DOHH2 (cell line): ENCODE data around the gene DDX28.
"Not testable (repeated sequence)": the region's sequence is repeated elsewhere in the genome, so short reads cannot be mapped to it uniquely, and the experiment has no call there.

Source experiments
- H3F3A ChIP-seq: fragments of 200-600 bp; sonication (generic), shearing (Covaris generic); 2 replicates; pipeline ENCODE4 v1.6.0; 2016; ENCODE audit warnings: antibody characterized with exemption, mild to moderate bottlenecking; ENCODE audit not compliant: control insufficient read depth, insufficient read depth
- H3K27ac ChIP-seq: fragments of 200-600 bp; sonication (generic); 2 replicates; pipeline ENCODE4 v1.5.1; 2014; ENCODE audit warnings: low read depth, mild to moderate bottlenecking, low read length, moderate library complexity
- H3K27me3 ChIP-seq: fragments of 200-600 bp; sonication (generic); 2 replicates; pipeline ENCODE4 v1.6.1; 2014; ENCODE audit warnings: mild to moderate bottlenecking, low read length, mixed read lengths; ENCODE audit not compliant: control insufficient read depth
- H3K36me3 ChIP-seq: fragments of 200-600 bp; sonication (generic); 2 replicates; pipeline ENCODE4 v1.6.1; 2014; ENCODE audit warnings: mild to moderate bottlenecking, low read length, moderate library complexity, mixed read lengths; ENCODE audit not compliant: control insufficient read depth
- H3K4me1 ChIP-seq: fragments of 200-600 bp; sonication (generic); 2 replicates; pipeline ENCODE4 v1.6.1; 2014; ENCODE audit warnings: mild to moderate bottlenecking, low read length, mixed read lengths; ENCODE audit not compliant: control insufficient read depth
- H3K4me2 ChIP-seq: fragments of 200-600 bp; sonication (generic); 2 replicates; pipeline ENCODE4 v1.6.0; 2014; ENCODE audit warnings: mild to moderate bottlenecking, low read length, moderate library complexity
- H3K4me3 ChIP-seq: fragments of 200-600 bp; sonication (generic); 2 replicates; pipeline ENCODE4 v1.5.1; 2014; ENCODE audit warnings: mild to moderate bottlenecking, low read length, mixed read lengths
- H3K79me2 ChIP-seq: fragments of 200-600 bp; sonication (generic); 2 replicates; pipeline ENCODE4 v1.6.1; 2014; ENCODE audit warnings: mild to moderate bottlenecking, low read length, mixed read lengths; ENCODE audit not compliant: control insufficient read depth
- H3K9me2 ChIP-seq: fragments of 200-600 bp; sonication (generic); replicated peaks from 2 replicates; pipeline ENCODE4 v1.6.1; 2014; ENCODE audit warnings: mild to moderate bottlenecking, low read length, mixed read lengths; ENCODE audit not compliant: control insufficient read depth
- H3K9me3 ChIP-seq: fragments of 200-600 bp; sonication (generic); 2 replicates; pipeline ENCODE4 v1.6.1; 2014; ENCODE audit warnings: antibody characterized with exemption, low read length, mixed read lengths; ENCODE audit not compliant: control insufficient read depth, insufficient read depth
- H4K20me1 ChIP-seq: fragments of 200-600 bp; sonication (generic); 2 replicates; pipeline ENCODE4 v1.6.0; 2014; ENCODE audit warnings: low read depth, mild to moderate bottlenecking, antibody characterized with exemption, low read length, moderate library complexity; ENCODE audit not compliant: control insufficient read depth, insufficient read depth
- CTCF ChIP-seq: fragments of 200-600 bp; sonication (generic); IDR thresholded peaks from one replicate; pipeline ENCODE4 v1.5.1; 2014; ENCODE audit warnings: antibody characterized with exemption, mild to moderate bottlenecking, low read depth, low read length; ENCODE audit not compliant: poor library complexity, severe bottlenecking
- EZH2phosphoT487 ChIP-seq: fragments of 200-600 bp; sonication (generic); IDR thresholded peaks from 2 replicates; pipeline ENCODE4 v1.6.1; 2017; ENCODE audit warnings: borderline replicate concordance, mild to moderate bottlenecking, antibody characterized with exemption, low read length, moderate library complexity, mixed read lengths

DDX28 gene

GRCh38 chr16:67976205-67976604 is 46.8 kb downstream of the DDX28 start:
- H3K27me3 ChIP-seq = peaks cover 26% of the 10 kb centered on the region
- H3K36me3 ChIP-seq = no peaks in the 10 kb centered on the region
- no peak overlapping the region for H3K4me3 ChIP-seq
- no peaks in the 10 kb centered on the region for H3K9me3 ChIP-seq
- TF ChIP-seq CTCF (no peak), EZH2phosphoT487 (no peak)
- H3K79me2 ChIP-seq = no peaks in the 10 kb centered on the region
- H3K27ac ChIP-seq = no peak overlapping the region
- no peaks in the 10 kb centered on the region for H4K20me1 ChIP-seq
- peaks cover 12% of the 10 kb centered on the region for H3K4me1 ChIP-seq
- no peaks in the 10 kb centered on the region for H3K9me2 ChIP-seq
- H3K4me2 ChIP-seq = no peak overlapping the region
- H3F3A ChIP-seq = no peaks in the 10 kb centered on the region

GRCh38 chr16:67975321-67976105 is 47.5 kb downstream of the DDX28 start:
- H3K36me3 ChIP-seq = no peaks in the 10 kb centered on the region
- H3K4me3 ChIP-seq = no peak overlapping the region
- no peaks in the 10 kb centered on the region for H4K20me1 ChIP-seq
- H3K4me2 ChIP-seq = no peak overlapping the region
- H3K27ac ChIP-seq = no peak overlapping the region
- H3K4me1 ChIP-seq = peaks cover 12% of the 10 kb centered on the region
- no peak for TF ChIP-seq CTCF
- no peak for TF ChIP-seq EZH2phosphoT487
- no peaks in the 10 kb centered on the region for H3K9me2 ChIP-seq
- H3F3A ChIP-seq = no peaks in the 10 kb centered on the region
- H3K79me2 ChIP-seq = no peaks in the 10 kb centered on the region
- H3K27me3 ChIP-seq = peaks cover 26% of the 10 kb centered on the region
- no peaks in the 10 kb centered on the region for H3K9me3 ChIP-seq

DNA sequence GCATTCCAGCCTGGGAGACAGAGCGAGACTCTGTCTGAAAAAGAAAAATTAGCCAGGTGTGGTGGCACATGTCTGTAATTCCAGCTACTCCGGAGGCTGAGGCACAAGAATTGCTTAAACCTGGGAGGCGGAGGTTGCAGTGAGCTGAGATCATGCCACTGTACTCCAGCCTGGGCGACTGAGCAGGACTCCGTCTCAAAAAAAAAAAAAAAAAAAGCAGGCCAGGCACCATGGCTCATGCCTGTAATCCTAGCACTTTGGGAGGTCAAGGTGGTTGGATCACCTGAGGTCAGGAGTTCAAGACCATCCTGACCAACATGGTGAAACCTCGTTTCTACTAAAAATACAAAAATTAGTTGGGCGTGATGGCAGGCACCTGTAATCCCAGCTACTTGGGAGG is 50.7 kb downstream of the DDX28 start:
- not testable (repeated sequence) for H3K9me2 ChIP-seq, H3K27ac ChIP-seq, H3K79me2 ChIP-seq, H3K9me3 ChIP-seq, H3F3A ChIP-seq, H3K4me2 ChIP-seq, H4K20me1 ChIP-seq, H3K36me3 ChIP-seq, H3K4me3 ChIP-seq
- H3K27me3 ChIP-seq = peaks cover 24% of the 10 kb centered on the region
- peaks cover 30% of the 10 kb centered on the region for H3K4me1 ChIP-seq

GRCh38 chr16:67971111-67971510 is 51.9 kb downstream of the DDX28 start:
- Histone ChIP-seq H3K4me2 (no peak overlapping the region), H3K4me3 (no peak overlapping the region), H3K36me3 (no peaks in the 10 kb centered on the region), H3K79me2 (0 out of 2 replicates have a peak, but pooled peaks cover 6% of the 10 kb centered on the region), H4K20me1 (no peaks in the 10 kb centered on the region), H3F3A (no peaks in the 10 kb centered on the region), H3K9me3 (no peaks in the 10 kb centered on the region), H3K27ac (no peak overlapping the region), H3K27me3 (peaks cover 14% of the 10 kb centered on the region), H3K4me1 (peaks cover 39% of the 10 kb centered on the region), H3K9me2 (no peaks in the 10 kb centered on the region)
- TF ChIP-seq EZH2phosphoT487 = no peak
- TF ChIP-seq CTCF = no peak
